Endothelial cell of umbilical vein (primary cell): ENCODE measurements around the gene TPP2. TPM values are rescaled to one million over a fixed set of nuclear protein-coding genes. Genes with fewer than 3 reads are reported as not detected.

ENCODE experiments used
- BruUV-seq: library from RNA; stranded (reverse); fragments of 400-500 nt; replicated peaks from 2 replicates; lab custom pipeline; 2021; lab: Mats Ljungman, UMichigan
- CTCF ChIA-PET: fragments of 300-600, 350-600 bp; sonication (Branson Sonifier 250); formaldehyde crosslinking; loops from one replicate; lab custom pipeline; 2021; ENCODE audit warnings: antibody characterized with exemption, inconsistent platforms; lab: Charles Lee
- POLR2A ChIA-PET: fragments of 300-600, 350-600 bp; sonication (Branson Sonifier 250); formaldehyde crosslinking; loops from one replicate; lab custom pipeline; 2021; ENCODE audit warnings: antibody characterized with exemption, inconsistent platforms; lab: Charles Lee
- DNase-seq: peaks from one replicate; pipeline ENCODE4 v3.0.0-alpha.2; 2011; ENCODE audit warnings: low read depth, low spot score
- FAIRE-seq: peaks from 2 replicates; lab custom pipeline; 2011; peaks lifted over from hg19 to GRCh38; lab: Jason Lieb, UNC
- H2AFZ ChIP-seq: 2 replicates; pipeline ENCODE4 v1.6.0; 2012; ENCODE audit warnings: low read depth, low read length, control low read depth, inconsistent platforms
- H3K27ac ChIP-seq: 2 replicates; pipeline ENCODE4 v1.5.1; 2011; ENCODE audit warnings: low read depth, mild to moderate bottlenecking, control low read depth, low read length, moderate library complexity; ENCODE audit not compliant: insufficient read depth
- H3K27me3 ChIP-seq, 2 experiments: 2 replicates each; pipeline versions ENCODE4 v1.6.0 to v1.6.1; 2011; ENCODE audit warnings: low read length in 2 of 2, mixed read lengths in 1 of 2; ENCODE audit not compliant: control insufficient read depth in 2 of 2, insufficient read depth in 2 of 2
- H3K36me3 ChIP-seq, 2 experiments: 2 replicates in 1 of 2; 3 replicates in 1 of 2; pipeline ENCODE4 v1.5.1; 2011; ENCODE audit warnings: low read length in 2 of 2, mild to moderate bottlenecking in 1 of 2, moderate library complexity in 1 of 2; ENCODE audit not compliant: control insufficient read depth in 2 of 2, insufficient read depth in 2 of 2; ENCODE audit errors: extremely low read depth in 1 of 2
- H3K4me1 ChIP-seq: 3 replicates; pipeline ENCODE4 v1.5.1; 2011; ENCODE audit warnings: mild to moderate bottlenecking, low read length; ENCODE audit not compliant: control insufficient read depth, insufficient read depth; ENCODE audit errors: extremely low read depth
- H3K4me2 ChIP-seq: 2 replicates; pipeline ENCODE4 v1.6.1; 2011; ENCODE audit warnings: low read length, control low read depth, mixed read lengths; ENCODE audit not compliant: insufficient read depth
- H3K4me3 ChIP-seq, 3 experiments: fragments of 200-600 bp in 1 of 3; sonication (generic), shearing (Covaris generic) in 1 of 3; replicated peaks in 1 of 3; 2 replicates each; pipeline ENCODE4 v1.5.1; 2011 to 2016; ENCODE audit warnings: control low read depth in 3 of 3, low read length in 3 of 3, mild to moderate bottlenecking in 2 of 3, inconsistent platforms in 1 of 3, low read depth in 1 of 3, moderate library complexity in 1 of 3; ENCODE audit not compliant: insufficient read depth in 1 of 3
- H3K79me2 ChIP-seq: 2 replicates; pipeline ENCODE4 v1.6.0; 2012; ENCODE audit warnings: low read length, inconsistent platforms; ENCODE audit not compliant: control insufficient read depth, insufficient read depth
- H3K9ac ChIP-seq: replicated peaks from 2 replicates; pipeline ENCODE3; 2011; ENCODE audit warnings: low read length, control low read depth; ENCODE audit not compliant: insufficient read depth; ENCODE audit errors: extremely low read depth
- H3K9me1 ChIP-seq: replicated peaks from 3 replicates; pipeline ENCODE4 v1.6.0; 2011; ENCODE audit warnings: mild to moderate bottlenecking, low read length; ENCODE audit not compliant: control insufficient read depth, insufficient read depth; ENCODE audit errors: extremely low read depth
- H3K9me3 ChIP-seq: replicated peaks from 2 replicates; pipeline ENCODE4 v1.5.1; 2012; ENCODE audit warnings: low read length, inconsistent platforms; ENCODE audit not compliant: control insufficient read depth, insufficient read depth
- H4K20me1 ChIP-seq: replicated peaks from 2 replicates; pipeline ENCODE3; 2011; ENCODE audit warnings: mild to moderate bottlenecking, low read length; ENCODE audit not compliant: control insufficient read depth, insufficient read depth; ENCODE audit errors: extremely low read depth
- EZH2 ChIP-seq: IDR thresholded peaks from 2 replicates; pipeline ENCODE4 v1.6.1; 2012; ENCODE audit warnings: borderline replicate concordance, low read depth, mild to moderate bottlenecking, moderate library complexity, low read length, inconsistent platforms; ENCODE audit not compliant: severe bottlenecking
- FOS ChIP-seq: IDR thresholded peaks from 2 replicates; pipeline ENCODE4 v1.6.1; 2011; ENCODE audit warnings: mild to moderate bottlenecking, low read length, moderate library complexity, borderline replicate concordance; ENCODE audit not compliant: insufficient read depth
- JUN ChIP-seq: IDR thresholded peaks from 2 replicates; pipeline ENCODE4 v1.6.1; 2011; ENCODE audit warnings: borderline replicate concordance, low read depth; ENCODE audit not compliant: insufficient read length, insufficient read depth
- POLR2AphosphoS5 ChIP-seq: IDR thresholded peaks from 2 replicates; pipeline ENCODE4 v1.6.1; 2012; ENCODE audit warnings: low read depth, mild to moderate bottlenecking, control low read depth, low read length, moderate library complexity; ENCODE audit not compliant: insufficient read depth
- dilution Hi-C: fragments of 300-500 bp; cut with MboI; formaldehyde crosslinking; loops from one replicate; pipeline ENCODE4 v1.15.0; 2019; ENCODE audit warnings: low sequenced_read_pairs; ENCODE audit not compliant: extremely low pct_ligation_motif_present
- intact Hi-C: fragments of 100-400 bp; cut with micrococcal nuclease; formaldehyde crosslinking; loops from one replicate; pipeline ENCODE4 v1.10.0; 2022
- polyA plus RNA-seq, 4 experiments: library from polyadenylated mRNA; depleted of rRNA in 3 of 4; stranded (reverse) in 3 of 4; unstranded in 1 of 4; fragments of >200 nt; gene quantifications; 2 replicates each; pipeline versions ENCODE4 v1.2.1 to v1.2.3, GENCODE V29; 2011 to 2012; ENCODE audit warnings: missing spikeins in 1 of 4
- total RNA-seq: library from RNA; stranded (reverse); gene quantifications from 2 replicates; pipeline ENCODE4 v1.2.3, GENCODE V29; 2021
- TF ChIP-seq, protein P1 (sequence below), 2 donors: IDR thresholded peaks; 1 replicate in 1 of 2; 2 replicates in 1 of 2; pipeline ENCODE4 v1.5.1; 2011; ENCODE audit warnings: low read length in 2 of 2, mild to moderate bottlenecking in 2 of 2, moderate library complexity in 2 of 2, control low read depth in 1 of 2, inconsistent platforms in 1 of 2, low read depth in 1 of 2; ENCODE audit not compliant: insufficient read depth in 1 of 2; ENCODE audit errors: extremely low read depth in 1 of 2
- TF ChIP-seq, protein P2 (sequence below): IDR thresholded peaks from 2 replicates; pipeline ENCODE4 v1.6.1; 2011; ENCODE audit not compliant: insufficient read depth, insufficient read length

Gene TPP2
- total and polyA plus RNA-seq, 2 donors (not counting 3 experiments of a cell fraction or from before 2014, with no cell fraction given), result 11.5 to 46.7 TPM

DNA sequence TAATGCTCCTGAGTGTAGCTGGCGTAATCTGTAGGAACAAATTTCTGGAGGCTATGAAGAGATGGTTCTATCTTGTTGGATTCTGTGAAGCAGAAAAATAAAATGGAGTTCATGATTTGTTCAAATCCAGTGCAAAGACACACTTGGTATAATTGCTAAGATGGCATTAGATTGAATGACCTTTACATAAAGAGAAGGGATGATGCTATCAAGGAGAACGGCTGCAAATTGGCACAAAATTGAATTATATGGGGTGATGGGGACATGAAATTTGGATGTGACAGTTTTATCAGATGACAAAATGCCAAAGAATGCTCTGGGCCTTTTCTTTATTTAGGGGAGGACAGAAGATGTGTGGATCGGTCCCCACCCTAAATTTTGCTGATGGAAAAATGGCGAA lies 94.1 kb downstream of the TPP2 start:
- Histone ChIP-seq H4K20me1 (no peaks in the 10 kb centered on the region), H3K4me2 (no peak overlapping the region), H3K27ac (no peak overlapping the region), H3K36me3 (no peaks in the 10 kb centered on the region), H3K9ac (no peak overlapping the region), H3K9me3 (no peaks in the 10 kb centered on the region), H3K79me2 (no peaks in the 10 kb centered on the region), H3K4me3 (no peak overlapping the region), H2AFZ (no peak overlapping the region), H3K9me1 (no peaks in the 10 kb centered on the region), H3K4me1 (no peaks in the 10 kb centered on the region), H3K27me3 (peaks cover 6 to 7% of the 10 kb centered on the region in 2 experiments)
- dilution Hi-C loops (no loop called here), intact Hi-C loops (no loop called here)
- no peak for FAIRE-seq
- TF ChIP-seq, protein P1, sequence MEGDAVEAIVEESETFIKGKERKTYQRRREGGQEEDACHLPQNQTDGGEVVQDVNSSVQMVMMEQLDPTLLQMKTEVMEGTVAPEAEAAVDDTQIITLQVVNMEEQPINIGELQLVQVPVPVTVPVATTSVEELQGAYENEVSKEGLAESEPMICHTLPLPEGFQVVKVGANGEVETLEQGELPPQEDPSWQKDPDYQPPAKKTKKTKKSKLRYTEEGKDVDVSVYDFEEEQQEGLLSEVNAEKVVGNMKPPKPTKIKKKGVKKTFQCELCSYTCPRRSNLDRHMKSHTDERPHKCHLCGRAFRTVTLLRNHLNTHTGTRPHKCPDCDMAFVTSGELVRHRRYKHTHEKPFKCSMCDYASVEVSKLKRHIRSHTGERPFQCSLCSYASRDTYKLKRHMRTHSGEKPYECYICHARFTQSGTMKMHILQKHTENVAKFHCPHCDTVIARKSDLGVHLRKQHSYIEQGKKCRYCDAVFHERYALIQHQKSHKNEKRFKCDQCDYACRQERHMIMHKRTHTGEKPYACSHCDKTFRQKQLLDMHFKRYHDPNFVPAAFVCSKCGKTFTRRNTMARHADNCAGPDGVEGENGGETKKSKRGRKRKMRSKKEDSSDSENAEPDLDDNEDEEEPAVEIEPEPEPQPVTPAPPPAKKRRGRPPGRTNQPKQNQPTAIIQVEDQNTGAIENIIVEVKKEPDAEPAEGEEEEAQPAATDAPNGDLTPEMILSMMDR (IDR thresholded peaks at IDR 0.05; ENCODE audit: extremely low read depth in 1 of 2, insufficient read depth in 1 of 2, low read depth in 1 of 2, low read length in 2 of 2), result no peak
- no peak for TF ChIP-seq POLR2AphosphoS5
- no peak for TF ChIP-seq JUN
- TF ChIP-seq EZH2, result no peak
- TF ChIP-seq, protein P2, sequence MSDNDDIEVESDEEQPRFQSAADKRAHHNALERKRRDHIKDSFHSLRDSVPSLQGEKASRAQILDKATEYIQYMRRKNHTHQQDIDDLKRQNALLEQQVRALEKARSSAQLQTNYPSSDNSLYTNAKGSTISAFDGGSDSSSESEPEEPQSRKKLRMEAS, result no peak
- TF ChIP-seq FOS, result no peak
- POLR2A ChIA-PET, result no interaction called here
- DNase-seq, result no peak
- BruUV-seq, result no TSS peak
- CTCF ChIA-PET, result interaction anchor here (1.1 to 1.4 kb wide), 4 partner anchors 12 to 34 kb away, joined by 3 to 5 read pairs (median 4); no protein-coding TSS in a partner anchor
